Neural progenitor cell (in vitro differentiated cells): ENCODE results near the gene PRIMA1. TPM values are rescaled to one million over a fixed set of nuclear protein-coding genes. Genes with fewer than 3 reads are reported as not detected.

ENCODE experiments used
- DNase-seq: peaks from one replicate; pipeline ENCODE4 v3.0.0-alpha.2; 2016; ENCODE audit warnings: low spot score
- H2AFZ ChIP-seq: fragments of 200-600 bp; sonication (generic); replicated peaks from 2 replicates; pipeline ENCODE4 v1.6.1; 2016; ENCODE audit warnings: antibody characterized with exemption
- H3F3A ChIP-seq: fragments of 200-600 bp; sonication (generic); 2 replicates; pipeline ENCODE4 v1.6.1; 2016; ENCODE audit warnings: antibody characterized with exemption, low read depth
- H3K27ac ChIP-seq: fragments of 200-600 bp; sonication (generic); 2 replicates; pipeline ENCODE4 v1.5.1; 2016; ENCODE audit warnings: mild to moderate bottlenecking
- H3K27me3 ChIP-seq: fragments of 200-600 bp; sonication (generic); 2 replicates; pipeline ENCODE4 v1.6.1; 2016; ENCODE audit warnings: mild to moderate bottlenecking, moderate library complexity
- H3K36me3 ChIP-seq: fragments of 200-600 bp; sonication (generic); 2 replicates; pipeline ENCODE4 v1.5.1; 2016
- H3K4me1 ChIP-seq: fragments of 200-600 bp; sonication (generic); 2 replicates; pipeline ENCODE4 v1.6.1; 2016; ENCODE audit warnings: mixed run types
- H3K4me2 ChIP-seq: fragments of 200-600 bp; sonication (generic); 2 replicates; pipeline ENCODE4 v1.6.1; 2016
- H3K4me3 ChIP-seq: fragments of 200-600 bp; sonication (generic); 2 replicates; pipeline ENCODE4 v1.5.1; 2016
- H3K79me2 ChIP-seq: fragments of 200-600 bp; sonication (generic); 2 replicates; pipeline ENCODE4 v1.6.1; 2016; ENCODE audit warnings: low read depth
- H3K9ac ChIP-seq: fragments of 200-600 bp; sonication (generic); 2 replicates; pipeline ENCODE4 v1.6.1; 2016
- H3K9me3 ChIP-seq: fragments of 200-600 bp; sonication (generic); 2 replicates; pipeline ENCODE4 v1.5.1; 2016; ENCODE audit warnings: low read depth
- H4K20me1 ChIP-seq: fragments of 200-600 bp; sonication (generic); 2 replicates; pipeline ENCODE4 v1.6.1; 2016; ENCODE audit warnings: low read depth
- H3K27ac Mint-ChIP-seq: 3 replicates; pipeline ENCODE4 v1.8.0; 2021; ENCODE audit warnings: mixed read lengths
- H3K27me3 Mint-ChIP-seq: 2 replicates; pipeline ENCODE4 v1.8.0; 2022; ENCODE audit warnings: low read depth, mild to moderate bottlenecking, inconsistent platforms, moderate library complexity, mixed read lengths; ENCODE audit not compliant: insufficient read depth
- H3K36me3 Mint-ChIP-seq: 3 replicates; pipeline ENCODE4 v1.8.0; 2021; ENCODE audit warnings: mixed read lengths
- H3K4me1 Mint-ChIP-seq: 3 replicates; pipeline ENCODE4 v1.8.0; 2021; ENCODE audit warnings: mixed read lengths
- H3K4me3 Mint-ChIP-seq: 3 replicates; pipeline ENCODE4 v1.8.0; 2021; ENCODE audit warnings: mild to moderate bottlenecking, moderate library complexity, mixed read lengths
- H3K9me3 Mint-ChIP-seq: 3 replicates; pipeline ENCODE4 v1.8.0; 2020; ENCODE audit warnings: mixed read lengths
- EZH2 ChIP-seq: fragments of 200-600 bp; sonication (generic); IDR thresholded peaks from 2 replicates; pipeline ENCODE4 v1.6.1; 2017; ENCODE audit warnings: antibody characterized with exemption, mild to moderate bottlenecking, moderate library complexity
- EZH2phosphoT487 ChIP-seq: fragments of 200-600 bp; sonication (generic); IDR thresholded peaks from 2 replicates; pipeline ENCODE4 v1.6.1; 2017; ENCODE audit warnings: antibody characterized with exemption
- total RNA-seq: library from RNA; depleted of rRNA; stranded (reverse); fragments of >200 nt; gene quantifications from 2 replicates; pipeline ENCODE4 v1.2.3, GENCODE V29; 2015; ENCODE audit warnings: low replicate concordance
- TF ChIP-seq, protein P1 (sequence below): fragments of 200-600 bp; sonication (generic); IDR thresholded peaks from 2 replicates; pipeline ENCODE4 v1.5.1; 2017; ENCODE audit warnings: antibody characterized with exemption, mild to moderate bottlenecking

The PRIMA1 gene
- total RNA-seq, 1 donor from 2014 or later: 2.8 TPM

DNA sequence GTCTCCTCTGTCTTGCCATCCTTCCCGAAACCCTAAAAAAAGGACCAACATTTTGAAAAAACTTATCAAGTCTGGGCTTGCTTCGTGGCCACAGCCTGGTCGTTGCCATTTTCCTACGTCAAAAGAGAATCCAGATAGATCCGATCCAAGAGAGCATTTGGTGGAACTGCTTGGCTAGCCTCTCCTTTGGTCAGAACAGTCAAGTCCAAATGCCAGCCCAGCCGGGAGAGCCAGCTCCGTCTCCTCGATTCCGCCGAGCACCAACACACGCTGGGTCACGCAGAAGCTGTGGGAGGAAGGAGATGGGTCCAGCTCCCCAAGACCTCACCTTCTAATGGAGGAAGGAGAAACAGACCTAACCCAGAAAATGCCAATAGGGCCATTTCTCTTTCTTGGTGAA lies 9.3 kb upstream of the PRIMA1 start:
- Histone ChIP-seq H3K9ac (no peak overlapping the region), H3K79me2 (no peaks in the 10 kb centered on the region), H4K20me1 (no peaks in the 10 kb centered on the region), H3K27me3 (no peaks in the 10 kb centered on the region), H3K27ac (no peak overlapping the region), H3F3A (no peaks in the 10 kb centered on the region), H3K4me2 (no peak overlapping the region), H3K4me1 (no peaks in the 10 kb centered on the region), H2AFZ (no peak overlapping the region), H3K9me3 (no peaks in the 10 kb centered on the region), H3K36me3 (no peaks in the 10 kb centered on the region), H3K4me3 (no peak overlapping the region)
- no peaks in the 10 kb centered on the region for H3K4me1 Mint-ChIP-seq
- H3K36me3 Mint-ChIP-seq: no peaks in the 10 kb centered on the region
- H3K9me3 Mint-ChIP-seq: peaks cover 2% of the 10 kb centered on the region
- no peak overlapping the region for H3K27ac Mint-ChIP-seq
- H3K27me3 Mint-ChIP-seq: peaks cover 7% of the 10 kb centered on the region
- no peak for DNase-seq
- no peak overlapping the region for H3K4me3 Mint-ChIP-seq
- TF ChIP-seq EZH2phosphoT487 (no peak), EZH2 (no peak)
- TF ChIP-seq, protein P1, sequence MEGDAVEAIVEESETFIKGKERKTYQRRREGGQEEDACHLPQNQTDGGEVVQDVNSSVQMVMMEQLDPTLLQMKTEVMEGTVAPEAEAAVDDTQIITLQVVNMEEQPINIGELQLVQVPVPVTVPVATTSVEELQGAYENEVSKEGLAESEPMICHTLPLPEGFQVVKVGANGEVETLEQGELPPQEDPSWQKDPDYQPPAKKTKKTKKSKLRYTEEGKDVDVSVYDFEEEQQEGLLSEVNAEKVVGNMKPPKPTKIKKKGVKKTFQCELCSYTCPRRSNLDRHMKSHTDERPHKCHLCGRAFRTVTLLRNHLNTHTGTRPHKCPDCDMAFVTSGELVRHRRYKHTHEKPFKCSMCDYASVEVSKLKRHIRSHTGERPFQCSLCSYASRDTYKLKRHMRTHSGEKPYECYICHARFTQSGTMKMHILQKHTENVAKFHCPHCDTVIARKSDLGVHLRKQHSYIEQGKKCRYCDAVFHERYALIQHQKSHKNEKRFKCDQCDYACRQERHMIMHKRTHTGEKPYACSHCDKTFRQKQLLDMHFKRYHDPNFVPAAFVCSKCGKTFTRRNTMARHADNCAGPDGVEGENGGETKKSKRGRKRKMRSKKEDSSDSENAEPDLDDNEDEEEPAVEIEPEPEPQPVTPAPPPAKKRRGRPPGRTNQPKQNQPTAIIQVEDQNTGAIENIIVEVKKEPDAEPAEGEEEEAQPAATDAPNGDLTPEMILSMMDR: no peak

DNA sequence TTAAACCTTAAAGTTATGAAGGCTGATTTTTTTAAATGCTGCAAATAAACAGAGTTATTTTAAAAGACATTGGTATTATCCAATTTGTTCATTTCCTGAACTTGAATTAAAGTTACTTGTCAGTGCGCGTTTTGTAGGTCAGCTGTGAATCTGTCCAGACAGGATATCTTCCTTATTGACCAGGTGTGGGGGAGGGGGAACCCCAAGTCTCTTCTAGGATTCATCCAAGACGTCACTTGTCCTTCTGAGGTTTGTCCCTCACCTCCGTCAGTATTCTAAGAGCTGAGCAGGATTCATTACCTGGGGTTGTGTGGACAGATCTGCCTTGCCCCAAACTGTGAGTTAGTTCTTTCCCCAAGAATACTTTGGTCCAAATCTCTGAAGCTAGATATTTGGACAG lies 8.8 kb upstream of the PRIMA1 start:
- Histone ChIP-seq H3K4me3 (no peak overlapping the region), H3K9ac (no peak overlapping the region), H3K27ac (no peak overlapping the region), H2AFZ (no peak overlapping the region), H4K20me1 (no peaks in the 10 kb centered on the region), H3F3A (no peaks in the 10 kb centered on the region), H3K4me2 (no peak overlapping the region), H3K9me3 (no peaks in the 10 kb centered on the region), H3K27me3 (no peaks in the 10 kb centered on the region), H3K79me2 (no peaks in the 10 kb centered on the region), H3K36me3 (no peaks in the 10 kb centered on the region), H3K4me1 (no peaks in the 10 kb centered on the region)
- DNase-seq: no peak
- Mint-ChIP-seq H3K27me3 (peaks cover 7% of the 10 kb centered on the region), H3K27ac (no peak overlapping the region), H3K4me3 (no peak overlapping the region), H3K36me3 (no peaks in the 10 kb centered on the region), H3K4me1 (no peaks in the 10 kb centered on the region), H3K9me3 (peaks cover 2% of the 10 kb centered on the region)
- no peak for TF ChIP-seq EZH2

DNA sequence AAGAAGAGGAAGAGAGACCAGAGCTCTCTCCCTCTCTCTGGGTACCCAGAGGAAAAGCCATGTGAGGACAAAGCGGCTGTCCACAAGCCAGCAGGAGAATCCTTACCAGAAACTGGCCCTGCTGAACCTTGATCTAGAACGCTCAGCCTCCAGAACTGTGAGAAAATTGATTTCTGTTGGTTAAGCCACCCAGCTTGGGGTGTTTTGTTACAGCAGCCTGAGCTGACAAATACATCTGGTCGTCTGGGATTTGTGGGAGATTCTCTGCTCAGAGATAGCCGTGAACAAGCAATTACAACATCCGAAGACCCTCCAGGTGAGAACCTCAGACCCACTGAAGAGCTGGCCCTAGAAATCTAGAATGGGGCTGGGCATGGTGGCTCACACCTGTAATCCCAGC lies 6.5 kb upstream of the PRIMA1 start:
- H3K27me3 ChIP-seq: no peaks in the 10 kb centered on the region
- no peak overlapping the region for H3K4me3 Mint-ChIP-seq

More for the DNA sequence above, 6.5 kb upstream of the PRIMA1 start:
- no peaks in the 10 kb centered on the region for H4K20me1 ChIP-seq
- no peak overlapping the region for H3K4me3 ChIP-seq
- no peaks in the 10 kb centered on the region for H3K36me3 ChIP-seq
- peaks cover 7% of the 10 kb centered on the region for H3F3A ChIP-seq
- H3K4me2 ChIP-seq: no peak overlapping the region
- H3K36me3 Mint-ChIP-seq: no peaks in the 10 kb centered on the region
- peaks cover 2% of the 10 kb centered on the region for H3K9me3 Mint-ChIP-seq
- TF ChIP-seq EZH2: no peak
- TF ChIP-seq, protein P1: no peak
- TF ChIP-seq EZH2phosphoT487: no peak
- H3K4me1 ChIP-seq: peaks cover 2% of the 10 kb centered on the region
- peaks cover 9% of the 10 kb centered on the region for H3K27me3 Mint-ChIP-seq
- H3K9ac ChIP-seq: no peak overlapping the region
- H3K79me2 ChIP-seq: no peaks in the 10 kb centered on the region
- H3K27ac ChIP-seq: no peak overlapping the region
- no peak overlapping the region for H3K27ac Mint-ChIP-seq
- no peaks in the 10 kb centered on the region for H3K9me3 ChIP-seq
- H2AFZ ChIP-seq: no peak overlapping the region
- peaks cover 5% of the 10 kb centered on the region for H3K4me1 Mint-ChIP-seq
- DNase-seq: no peak
